PC-3 (cell line): ENCODE measurements around the gene TRIM38.

Experiments used
- EZH2 ChIP-seq: fragments of 300-600 bp; sonication (generic); IDR thresholded peaks from one replicate; pipeline ENCODE4 v1.6.1; 2017; ENCODE audit warnings: antibody characterized with exemption, mild to moderate bottlenecking, low read length; ENCODE audit not compliant: unreplicated experiment
- EZH2phosphoT487 ChIP-seq: fragments of 300-600 bp; sonication (generic); IDR thresholded peaks from 2 replicates; pipeline ENCODE4 v1.6.1; 2018; ENCODE audit warnings: mild to moderate bottlenecking, antibody characterized with exemption, low read length, borderline replicate concordance
- TF ChIP-seq, protein P1 (sequence below): fragments of 300-600 bp; sonication (generic); conservative IDR thresholded peaks from 2 replicates; pipeline ENCODE4 v1.5.1; 2017; ENCODE audit warnings: antibody characterized with exemption, low read depth, mild to moderate bottlenecking, low read length

DNA sequence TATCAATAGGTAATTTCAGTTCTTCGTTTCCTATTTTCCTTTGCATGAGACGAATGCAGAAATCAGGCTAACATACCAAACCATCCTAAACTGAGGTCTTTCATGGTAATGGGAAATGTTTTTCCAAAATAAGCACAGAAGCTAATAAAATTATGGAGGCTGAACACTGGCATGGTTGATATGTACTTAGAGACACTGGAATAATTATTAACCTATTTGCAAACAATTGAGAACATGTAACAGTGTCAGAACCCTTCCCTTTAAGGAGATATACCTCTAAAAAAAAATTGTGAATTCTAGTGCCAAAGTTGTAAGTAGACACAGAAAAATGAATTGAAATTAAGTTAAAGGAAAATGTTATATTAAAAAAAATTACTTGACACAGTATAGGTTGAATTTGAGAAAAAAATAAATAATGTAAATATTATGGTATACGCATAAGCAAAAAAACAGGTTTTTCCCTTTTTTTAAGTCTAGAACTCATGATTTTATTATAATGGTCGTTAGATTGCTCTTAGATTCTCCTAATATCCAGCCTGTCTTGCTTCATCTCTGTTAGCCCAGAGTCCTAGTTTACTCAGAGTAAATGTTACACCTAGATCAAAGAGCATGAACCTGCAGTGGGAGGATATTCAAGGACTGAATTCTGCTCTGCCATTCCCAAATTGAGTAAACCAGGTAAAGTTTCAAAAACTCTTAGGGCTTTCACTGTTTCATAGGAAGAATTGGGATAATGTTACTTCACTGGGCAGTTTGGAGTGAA lies 33.9 kb upstream of the TRIM38 start:
- TF ChIP-seq EZH2 = no peak
- TF ChIP-seq, protein P1, sequence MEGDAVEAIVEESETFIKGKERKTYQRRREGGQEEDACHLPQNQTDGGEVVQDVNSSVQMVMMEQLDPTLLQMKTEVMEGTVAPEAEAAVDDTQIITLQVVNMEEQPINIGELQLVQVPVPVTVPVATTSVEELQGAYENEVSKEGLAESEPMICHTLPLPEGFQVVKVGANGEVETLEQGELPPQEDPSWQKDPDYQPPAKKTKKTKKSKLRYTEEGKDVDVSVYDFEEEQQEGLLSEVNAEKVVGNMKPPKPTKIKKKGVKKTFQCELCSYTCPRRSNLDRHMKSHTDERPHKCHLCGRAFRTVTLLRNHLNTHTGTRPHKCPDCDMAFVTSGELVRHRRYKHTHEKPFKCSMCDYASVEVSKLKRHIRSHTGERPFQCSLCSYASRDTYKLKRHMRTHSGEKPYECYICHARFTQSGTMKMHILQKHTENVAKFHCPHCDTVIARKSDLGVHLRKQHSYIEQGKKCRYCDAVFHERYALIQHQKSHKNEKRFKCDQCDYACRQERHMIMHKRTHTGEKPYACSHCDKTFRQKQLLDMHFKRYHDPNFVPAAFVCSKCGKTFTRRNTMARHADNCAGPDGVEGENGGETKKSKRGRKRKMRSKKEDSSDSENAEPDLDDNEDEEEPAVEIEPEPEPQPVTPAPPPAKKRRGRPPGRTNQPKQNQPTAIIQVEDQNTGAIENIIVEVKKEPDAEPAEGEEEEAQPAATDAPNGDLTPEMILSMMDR = no peak
- TF ChIP-seq EZH2phosphoT487 = no peak
